HepG2 (cell line): ENCODE results near the gene MIDN. TPM values are rescaled to one million over a fixed set of nuclear protein-coding genes. Genes with fewer than 3 reads are reported as not detected.

Experiments used
- AGO2 ChIP-seq: fragments of 200-400 bp; formaldehyde crosslinking; optimal IDR thresholded peaks from 2 replicates; pipeline ENCODE3; 2017; ENCODE audit warnings: mild to moderate bottlenecking, low read depth, low read length, moderate library complexity
- ASH2L ChIP-seq: fragments of 300-600, 200-600 bp; sonication (generic); IDR thresholded peaks from 2 replicates; pipeline ENCODE4 v1.7.0; 2017; ENCODE audit warnings: low read depth, mild to moderate bottlenecking, moderate library complexity, mixed read lengths, low read length; ENCODE audit not compliant: insufficient read length
- ATF4 ChIP-seq, 2 experiments: fragments of 450-650 bp in 1 of 2; sonication (generic) in 1 of 2; formaldehyde crosslinking; IDR thresholded peaks; 2 replicates each; pipeline versions ENCODE4 v1.5.0 to v1.8.0; 2020 to 2022; ENCODE audit warnings: mild to moderate bottlenecking in 1 of 2, missing genetic modification reagents in 1 of 2
- EP300 ChIP-seq, 3 experiments: sonication (generic) in 1 of 3; formaldehyde crosslinking in 1 of 3; IDR thresholded peaks; 2 replicates each; pipeline versions ENCODE4 v1.5.1 to v1.6.1; 2011 to 2020; ENCODE audit warnings: low read depth in 2 of 3, low read length in 2 of 3, borderline replicate concordance in 1 of 3, improper control_type of control experiment in 1 of 3, mild to moderate bottlenecking in 1 of 3, missing genetic modification reagents in 1 of 3, moderate library complexity in 1 of 3
- FOSL2 ChIP-seq: sonication (generic); formaldehyde crosslinking; IDR thresholded peaks from 2 replicates; pipeline ENCODE4 v1.4.0; 2020; ENCODE audit warnings: missing genetic modification reagents
- GABPA ChIP-seq, 2 experiments: IDR thresholded peaks; 2 replicates each; pipeline ENCODE4 v1.6.1; 2011 to 2016; ENCODE audit warnings: low read depth in 2 of 2, low read length in 1 of 2, missing biosample characterization in 1 of 2, missing genetic modification characterization in 1 of 2
- NCOA2 ChIP-seq: sonication (generic); formaldehyde crosslinking; IDR thresholded peaks from 2 replicates; pipeline ENCODE4 v1.8.0; 2022; ENCODE audit warnings: inconsistent platforms
- NR0B2 ChIP-seq: sonication (generic); formaldehyde crosslinking; IDR thresholded peaks from 2 replicates; pipeline ENCODE4 v1.4.0; 2020; ENCODE audit warnings: mild to moderate bottlenecking, missing genetic modification reagents
- PAXIP1 ChIP-seq: sonication (generic); formaldehyde crosslinking; conservative IDR thresholded peaks from 2 replicates; pipeline ENCODE4 v1.4.0; 2020; ENCODE audit warnings: mild to moderate bottlenecking, missing genetic modification reagents, moderate library complexity
- RBFOX2 ChIP-seq: fragments of 200-400 bp; formaldehyde crosslinking; IDR thresholded peaks from 2 replicates; pipeline ENCODE4 v1.6.1; 2017; ENCODE audit warnings: low read depth, mild to moderate bottlenecking, low read length
- SAP130 ChIP-seq: IDR thresholded peaks from 2 replicates; pipeline ENCODE4 v1.6.1; 2016; ENCODE audit warnings: low read depth
- SMC3 ChIP-seq: IDR thresholded peaks from 2 replicates; pipeline ENCODE4 v1.6.1; 2011; ENCODE audit warnings: low read length, improper control_type of control experiment
- SP5 ChIP-seq: IDR thresholded peaks from 2 replicates; pipeline ENCODE4 v1.6.1; 2016; ENCODE audit warnings: low read depth, borderline replicate concordance
- SRSF4 ChIP-seq: fragments of 200-400 bp; formaldehyde crosslinking; IDR thresholded peaks from one replicate; pipeline ENCODE4 v1.6.1; 2018; ENCODE audit warnings: mild to moderate bottlenecking, low read depth, low read length, moderate library complexity; ENCODE audit not compliant: poor library complexity, severe bottlenecking
- THRA ChIP-seq: sonication (generic); formaldehyde crosslinking; IDR thresholded peaks from 2 replicates; pipeline ENCODE4 v1.4.0; 2020; ENCODE audit warnings: missing genetic modification reagents, borderline replicate concordance
- ZNF296 ChIP-seq: sonication (generic); formaldehyde crosslinking; conservative IDR thresholded peaks from 2 replicates; pipeline ENCODE4 v1.5.0; 2020; ENCODE audit warnings: mild to moderate bottlenecking, missing genetic modification reagents
- ZNF790 ChIP-seq: sonication (generic); formaldehyde crosslinking; IDR thresholded peaks from 2 replicates; pipeline ENCODE4 v1.8.0; 2022; ENCODE audit warnings: missing genetic modification reagents, mild to moderate bottlenecking, borderline replicate concordance
- ZNF83 ChIP-seq: sonication (generic); formaldehyde crosslinking; IDR thresholded peaks from 2 replicates; pipeline ENCODE4 v1.4.0; 2020; ENCODE audit warnings: missing genetic modification reagents, mild to moderate bottlenecking, borderline replicate concordance
- polyA plus RNA-seq, 8 experiments: library from polyadenylated mRNA; depleted of rRNA in 3 of 8; stranded (reverse) in 7 of 8; unstranded in 1 of 8; fragments of >200 nt; fragmentation: Illumina TruSeq in 4 of 8; extraction: Trizol in 4 of 8; gene quantifications; 2 replicates each; pipeline versions ENCODE4 v1.2.1 to v1.2.3, GENCODE V29; 2011 to 2016; ENCODE audit warnings: low read depth in 4 of 8, missing spikeins in 1 of 8, mixed read lengths in 1 of 8; ENCODE audit not compliant: insufficient read depth in 1 of 8
- total RNA-seq, 5 experiments: library from RNA; depleted of rRNA; stranded (reverse); fragments of >200 nt; fragmentation: Illumina TruSeq; extraction: Trizol; gene quantifications; 2 replicates each; pipeline ENCODE4 v1.2.3, GENCODE V29; 2016; ENCODE audit warnings: low read depth in 1 of 5

MIDN gene
- total and polyA plus RNA-seq, 2 of the 13 experiments (the other 11 are each of a cell fraction or from before 2014, with no cell fraction given): 8.4 to 18.0 TPM

- TF ChIP-seq NR0B2 (CRISPR knock-in tag) (0 out of 2 replicates have a peak, but pooled peaks have one; percentile 0), SAP130 (peak; percentile 38; the same call in 1 of the 2 replicates), EP300 (IDR thresholded peaks at IDR 0.05; ENCODE audit: low read depth in 2 of 2, low read length in 2 of 2) (peak in 1 of 2 experiments; percentile 16; a peak in 1 of 4 replicates), EP300 (CRISPR knock-in tag; IDR thresholded peaks at IDR 0.05; ENCODE audit: borderline replicate concordance) (no peak), SP5 (CRISPR knock-in tag) (0 out of 2 replicates have a peak, but pooled peaks have one; percentile 33), PAXIP1 (CRISPR knock-in tag) (peak; percentile 52), FOSL2 (CRISPR knock-in tag) (peak; percentile 37; the same call in 1 of the 2 replicates), SMC3 (no peak), SRSF4 (peak; percentile 26), ZNF790 (CRISPR knock-in tag) (no peak), RBFOX2 (peak; percentile 51), ASH2L (peak; percentile 4), ATF4 (CRISPR knock-in tag; IDR thresholded peaks at IDR 0.05) (no peak), AGO2 (peak; percentile 40), NCOA2 (CRISPR knock-in tag) (0 out of 2 replicates have a peak, but pooled peaks have one; percentile 12), ZNF83 (no peak), ZNF296 (CRISPR knock-in tag) (0 out of 2 replicates have a peak, but pooled peaks have one; percentile 29), THRA (peak; percentile 27; the same call in 1 of the 2 replicates), GABPA (IDR thresholded peaks at IDR 0.05; ENCODE audit: low read depth, low read length) (no peak), GABPA (CRISPR knock-in tag; IDR thresholded peaks at IDR 0.05; ENCODE audit: low read depth) (0 out of 2 replicates have a peak, but pooled peaks have one; percentile 19)
Measured at GRCh38 chr19:1250437-1251260, 2.3 kb downstream of the MIDN start (continued).
